GM12878 (cell line): ENCODE data around the gene CACNA1E. TPM values are rescaled to one million over a fixed set of nuclear protein-coding genes. Genes with fewer than 3 reads are reported as not detected.

Source experiments
- ATAC-seq: fragments of 200-7000 bp; cut with Tn5 transposase; 3 replicates; pipeline ENCODE4 v1.9.1; 2020; ENCODE audit warnings: mild to moderate bottlenecking, moderate library complexity
- BruUV-seq: library from RNA; stranded (reverse); fragments of 400-500 nt; replicated peaks from 2 replicates; lab custom pipeline; 2021; lab: Mats Ljungman, UMichigan
- CTCF ChIA-PET: fragments of 300-600 bp; sonication (Branson Sonifier 250); formaldehyde crosslinking; extraction: SDS; loops from one replicate; lab custom pipeline; 2021; ENCODE audit warnings: inconsistent platforms; lab: Yijun Ruan, JAX
- POLR2A ChIA-PET: fragments of 350-600 bp; formaldehyde crosslinking; extraction: SDS; loops from one replicate; lab custom pipeline; 2021; ENCODE audit warnings: inconsistent platforms; lab: Charles Lee
- RAD21 ChIA-PET: fragments of 300-600 bp; sonication (Branson Sonifier 250); formaldehyde crosslinking; loops from one replicate; lab custom pipeline; 2023; ENCODE audit warnings: antibody characterized with exemption; ENCODE audit not compliant: unreplicated experiment; lab: Charles Lee
- SMC1A ChIA-PET: fragments of 300-600 bp; sonication (Branson Sonifier 250); formaldehyde crosslinking; loops from one replicate; lab custom pipeline; 2023; ENCODE audit not compliant: unreplicated experiment, uncharacterized antibody; lab: Charles Lee
- DNase-seq: peaks from one replicate; pipeline ENCODE4 v3.0.0-alpha.2; 2011; ENCODE audit warnings: low read depth, low spot score
- FAIRE-seq: peaks from 3 replicates; lab custom pipeline; 2011; peaks lifted over from hg19 to GRCh38; lab: Jason Lieb, UNC
- H2AFZ ChIP-seq: 2 replicates; pipeline ENCODE4 v1.6.0; 2011; ENCODE audit warnings: low read depth, low read length, control low read depth; ENCODE audit not compliant: control insufficient read depth
- H3K27ac ChIP-seq: 2 replicates; pipeline ENCODE4 v1.5.1; 2011; ENCODE audit warnings: control low read depth; ENCODE audit not compliant: control insufficient read depth, insufficient read depth
- H3K27me3 ChIP-seq, 2 experiments: replicated peaks in 1 of 2; 2 replicates each; pipeline versions ENCODE4 v1.6.0 to v1.6.1; 2011; ENCODE audit warnings: low read length in 1 of 2; ENCODE audit not compliant: control insufficient read depth in 2 of 2, insufficient read depth in 2 of 2
- H3K36me3 ChIP-seq, 2 experiments: 2 replicates each; pipeline ENCODE4 v1.5.1; 2011; ENCODE audit warnings: low read length in 1 of 2; ENCODE audit not compliant: control insufficient read depth in 2 of 2, insufficient read depth in 2 of 2
- H3K4me1 ChIP-seq: 2 replicates; pipeline ENCODE4 v1.6.1; 2011; ENCODE audit warnings: mild to moderate bottlenecking, low read length, moderate library complexity, mixed read lengths; ENCODE audit not compliant: control insufficient read depth, insufficient read depth
- H3K4me2 ChIP-seq: 2 replicates; pipeline ENCODE4 v1.6.0; 2011; ENCODE audit warnings: control low read depth; ENCODE audit not compliant: control insufficient read depth, insufficient read depth
- H3K4me3 ChIP-seq: fragments of 200-600 bp; sonication (generic); 2 replicates; pipeline ENCODE4 v1.5.1; 2016
- H3K79me2 ChIP-seq: 2 replicates; pipeline ENCODE4 v1.6.0; 2011; ENCODE audit warnings: low read length; ENCODE audit not compliant: control insufficient read depth, insufficient read depth
- H3K9ac ChIP-seq: 2 replicates; pipeline ENCODE4 v1.8.0; 2011; ENCODE audit warnings: low read length, control low read depth, mixed read lengths; ENCODE audit not compliant: control insufficient read depth, insufficient read depth
- H3K9me3 ChIP-seq: replicated peaks from 3 replicates; pipeline ENCODE4 v1.5.1; 2011; ENCODE audit warnings: mild to moderate bottlenecking, low read length; ENCODE audit not compliant: control insufficient read depth, insufficient read depth
- H4K20me1 ChIP-seq: 2 replicates; pipeline ENCODE4 v1.6.0; 2011; ENCODE audit not compliant: control insufficient read depth, insufficient read depth
- CEBPB ChIP-seq, 2 experiments: fragments of 150-350 bp in 1 of 2; IDR thresholded peaks; 2 replicates each; pipeline ENCODE4 v1.6.1; 2012 to 2014; ENCODE audit warnings: low read depth in 2 of 2, low read length in 2 of 2, borderline replicate concordance in 1 of 2, inconsistent platforms in 1 of 2
- CHD2 ChIP-seq: IDR thresholded peaks from 2 replicates; pipeline ENCODE4 v1.6.1; 2011; ENCODE audit warnings: low read depth, low read length, improper control_type of control experiment, borderline replicate concordance
- FOXK2 ChIP-seq: fragments of 450-650 bp; IDR thresholded peaks from 2 replicates; pipeline ENCODE4 v1.6.1; 2017; ENCODE audit warnings: mild to moderate bottlenecking, moderate library complexity
- FOXM1 ChIP-seq: IDR thresholded peaks from 2 replicates; pipeline ENCODE4 v1.6.1; 2012; ENCODE audit warnings: low read depth, mild to moderate bottlenecking, inconsistent platforms, low read length, moderate library complexity
- HDAC6 ChIP-seq: fragments of 200-600 bp; sonication (generic); IDR thresholded peaks from one replicate; pipeline ENCODE4 v1.8.0; 2017; ENCODE audit warnings: antibody characterized with exemption; ENCODE audit not compliant: unreplicated experiment
- IKZF1 ChIP-seq: fragments of 450-650 bp; conservative IDR thresholded peaks from 2 replicates; pipeline ENCODE4 v1.6.1; 2017; ENCODE audit warnings: antibody characterized with exemption, mild to moderate bottlenecking
- IKZF2 ChIP-seq, 2 experiments: fragments of 450-650 bp; IDR thresholded peaks; 2 replicates each; pipeline ENCODE4 v1.6.1; 2017; ENCODE audit warnings: mild to moderate bottlenecking in 2 of 2, moderate library complexity in 2 of 2
- JUNB ChIP-seq: IDR thresholded peaks from 2 replicates; pipeline ENCODE4 v1.6.1; 2016; ENCODE audit warnings: antibody characterized with exemption, mild to moderate bottlenecking
- MXI1 ChIP-seq: fragments of 150-350 bp; IDR thresholded peaks from 2 replicates; pipeline ENCODE4 v1.6.1; 2011; ENCODE audit warnings: low read depth, mild to moderate bottlenecking, inconsistent platforms, low read length, improper control_type of control experiment
- MYC ChIP-seq: IDR thresholded peaks from 2 replicates; pipeline ENCODE4 v1.6.1; 2011; ENCODE audit warnings: mild to moderate bottlenecking, low read length, moderate library complexity, inconsistent platforms; ENCODE audit not compliant: insufficient read depth, insufficient replicate concordance, insufficient read length, severe bottlenecking
- RELA ChIP-seq: fragments of 450-650 bp; IDR thresholded peaks from 2 replicates; pipeline ENCODE4 v1.8.0; 2014; ENCODE audit warnings: borderline replicate concordance; ENCODE audit not compliant: partially characterized antibody
- SIX5 ChIP-seq: IDR thresholded peaks from 2 replicates; pipeline ENCODE4 v1.6.1; 2011; ENCODE audit warnings: mild to moderate bottlenecking, low read depth, low read length, moderate library complexity; ENCODE audit not compliant: severe bottlenecking
- SP1 ChIP-seq: IDR thresholded peaks from one replicate; pipeline ENCODE4 v1.6.1; 2011; ENCODE audit warnings: low read depth, low read length
- SPI1 ChIP-seq: IDR thresholded peaks from 2 replicates; pipeline ENCODE4 v1.6.1; 2011; ENCODE audit warnings: low read depth, mild to moderate bottlenecking, low read length, moderate library complexity, borderline replicate concordance; ENCODE audit not compliant: insufficient read depth
- SREBF1 ChIP-seq: IDR thresholded peaks from 2 replicates; pipeline ENCODE4 v1.6.1; 2012; ENCODE audit warnings: mild to moderate bottlenecking, low read length
- STAT1 ChIP-seq: fragments of 450-650 bp; conservative IDR thresholded peaks from 2 replicates; pipeline ENCODE4 v1.6.1; 2014; ENCODE audit warnings: antibody characterized with exemption, mild to moderate bottlenecking
- YBX1 ChIP-seq: fragments of 450-650 bp; IDR thresholded peaks from 2 replicates; pipeline ENCODE4 v1.6.1; 2016; ENCODE audit warnings: antibody characterized with exemption
- ZNF207 ChIP-seq: fragments of 450-650 bp; IDR thresholded peaks from 2 replicates; pipeline ENCODE4 v1.6.1; 2014; ENCODE audit warnings: antibody characterized with exemption, mild to moderate bottlenecking, borderline replicate concordance
- WGBS: methylation state at CpG from one replicate; pipeline ENCODE4 v1.1.6; 2016; ENCODE audit warnings: low lambda C conversion rate; ENCODE audit not compliant: insufficient replicate concordance, insufficient coverage; ENCODE audit errors: missing lambda C conversion rate; 5-methylcytosine and 5-hydroxymethylcytosine counted together
- in situ Hi-C: fragments of 300-500 bp; cut with MboI; formaldehyde crosslinking; loops from 9 replicates; pipeline ENCODE4 v1.14.3; 2018; ENCODE audit warnings: mixed read lengths
- intact Hi-C: fragments of 100-400 bp; cut with micrococcal nuclease; formaldehyde crosslinking; loops from one replicate; pipeline ENCODE4 v1.14.2; 2022; ENCODE audit not compliant: unreplicated experiment
- polyA plus RNA-seq, 11 experiments: library from polyadenylated mRNA; depleted of rRNA in 4 of 11; unstranded in 6 of 11; stranded (reverse) in 5 of 11; fragments of >200 nt; fragmentation: Nextera tagmentation in 4 of 11; fragmentation: Illumina TruSeq in 1 of 11; extraction: Ambion mirVana in 4 of 11; extraction: Trizol in 1 of 11; gene quantifications; 1 replicate in 1 of 11; 2 replicates in 10 of 11; pipeline versions ENCODE4 v1.2.1 to v1.2.3, GENCODE V29; 2011 to 2016; ENCODE audit warnings: inconsistent platforms in 2 of 11, missing spikeins in 2 of 11, low read depth in 1 of 11
- total RNA-seq, 4 experiments: library from RNA; depleted of rRNA in 3 of 4; stranded (reverse); fragments of >200 nt in 3 of 4; fragmentation: Illumina TruSeq in 1 of 4; extraction: Trizol in 1 of 4; gene quantifications; 2 replicates each; pipeline versions ENCODE4 v1.2.1 to v1.2.3, GENCODE V29; 2013 to 2021
- TF ChIP-seq, protein P1 (sequence below): fragments of 450-650 bp; IDR thresholded peaks from 2 replicates; pipeline ENCODE4 v1.6.1; 2016; ENCODE audit warnings: mild to moderate bottlenecking
- TF ChIP-seq, protein P2 (sequence below): IDR thresholded peaks from 2 replicates; pipeline ENCODE4 v1.6.1; 2012; ENCODE audit warnings: low read depth, low read length, improper control_type of control experiment

The CACNA1E gene
- total and polyA plus RNA-seq, 10 of the 15 experiments (the other 5 are each of a cell fraction or from before 2014, with no cell fraction given), result 0.57 to 22.0 (median 8.5) TPM

DNA sequence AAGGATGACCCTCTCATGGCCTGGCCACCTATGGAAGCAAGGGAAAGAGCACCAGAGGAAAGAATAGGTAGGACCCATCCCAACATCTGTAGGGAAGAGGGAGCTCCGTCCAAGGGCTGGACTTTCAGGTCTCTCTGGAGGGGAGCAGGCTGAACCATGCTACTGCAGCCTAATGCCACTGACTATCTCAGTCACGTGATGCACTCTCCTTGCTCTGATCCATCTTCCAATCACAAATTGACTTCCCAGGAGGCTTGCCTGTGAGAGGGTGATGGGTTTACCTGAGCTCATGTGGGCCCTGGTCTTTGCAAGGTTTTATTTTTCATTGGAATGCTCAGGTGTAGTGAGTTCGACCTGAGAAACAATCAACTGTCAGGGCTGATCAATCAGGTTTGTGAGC is 128.8 kb downstream of the CACNA1E start:
- no peak for ATAC-seq
- Histone ChIP-seq H4K20me1 (no peaks in the 10 kb centered on the region), H3K9me3 (no peaks in the 10 kb centered on the region; the same call in 2 of the 3 replicates), H3K4me3 (no peak overlapping the region), H3K4me1 (no peaks in the 10 kb centered on the region), H2AFZ (no peak overlapping the region), H3K36me3 (peaks cover 2 to 3% of the 10 kb centered on the region in 2 experiments; a peak in 3 of 4 replicates), H3K79me2 (no peaks in the 10 kb centered on the region), H3K27me3 (no peaks in the 10 kb centered on the region), H3K27ac (no peak overlapping the region), H3K4me2 (no peak overlapping the region), H3K9ac (no peak overlapping the region)
- no peak for DNase-seq
- WGBS, result 36% methylated on average over 3 of the region's 3 CpGs
- CTCF ChIA-PET, result interaction anchor here (0.8 to 1.1 kb wide), 2 partner anchors 15 to 54 kb away, joined by 3 read pairs; no protein-coding TSS in a partner anchor
- no TSS peak for BruUV-seq
- POLR2A ChIA-PET, result no interaction called here
- TF ChIP-seq STAT1 (no peak), ZNF207 (no peak), RELA (no peak), SREBF1 (no peak), JUNB (no peak), CEBPB (IDR thresholded peaks at IDR 0.05; ENCODE audit: borderline replicate concordance in 1 of 2, low read depth in 2 of 2, low read length in 2 of 2) (no peak), CHD2 (no peak), MXI1 (no peak), SP1 (no peak), SIX5 (no peak), FOXK2 (no peak), FOXM1 (no peak), IKZF2 (IDR thresholded peaks at IDR 0.05) (no peak), MYC (no peak), SPI1 (no peak), YBX1 (no peak), HDAC6 (no peak), IKZF1 (no peak)
- TF ChIP-seq, protein P1, sequence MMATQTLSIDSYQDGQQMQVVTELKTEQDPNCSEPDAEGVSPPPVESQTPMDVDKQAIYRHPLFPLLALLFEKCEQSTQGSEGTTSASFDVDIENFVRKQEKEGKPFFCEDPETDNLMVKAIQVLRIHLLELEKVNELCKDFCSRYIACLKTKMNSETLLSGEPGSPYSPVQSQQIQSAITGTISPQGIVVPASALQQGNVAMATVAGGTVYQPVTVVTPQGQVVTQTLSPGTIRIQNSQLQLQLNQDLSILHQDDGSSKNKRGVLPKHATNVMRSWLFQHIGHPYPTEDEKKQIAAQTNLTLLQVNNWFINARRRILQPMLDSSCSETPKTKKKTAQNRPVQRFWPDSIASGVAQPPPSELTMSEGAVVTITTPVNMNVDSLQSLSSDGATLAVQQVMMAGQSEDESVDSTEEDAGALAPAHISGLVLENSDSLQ, result no peak
- TF ChIP-seq, protein P2, sequence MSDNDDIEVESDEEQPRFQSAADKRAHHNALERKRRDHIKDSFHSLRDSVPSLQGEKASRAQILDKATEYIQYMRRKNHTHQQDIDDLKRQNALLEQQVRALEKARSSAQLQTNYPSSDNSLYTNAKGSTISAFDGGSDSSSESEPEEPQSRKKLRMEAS, result no peak
- RAD21 ChIA-PET, result interaction anchor here (0.6 kb wide), 1 partner anchor 410 kb away, joined by 3 read pairs; no protein-coding TSS in a partner anchor
- intact Hi-C loops (no loop called here), in situ Hi-C loops (no loop called here)
- no peak for FAIRE-seq
- SMC1A ChIA-PET, result interaction anchor here (1.3 kb wide), 1 partner anchor 31 kb away, joined by 3 read pairs; no protein-coding TSS in a partner anchor
